Left renal pelvis (tissue), 4 donors: Measurements from ENCODE around the gene THSD7A. TPM values are rescaled to one million over a fixed set of nuclear protein-coding genes. Genes with fewer than 3 reads are reported as not detected.
"Not testable (repeated sequence)": the region's sequence is repeated elsewhere in the genome, so short reads cannot be mapped to it uniquely, and the experiment has no call there.

Source experiments
- DNase-seq, 4 donors: peaks; one replicate each; pipeline ENCODE4 v3.0.0-alpha.2; 2013; ENCODE audit warnings: low read depth in 4 of 4, low spot score in 3 of 4
- polyA plus RNA-seq, 4 donors: library from polyadenylated mRNA; unstranded; fragments of 120-200 nt; gene quantifications; one replicate each; pipeline ENCODE4 v1.2.1, GENCODE V29; 2013; ENCODE audit not compliant: insufficient read length in 4 of 4

THSD7A gene
- polyA plus RNA-seq, 4 donors: 39.1 to 87.2 (median 72.8) TPM

DNA sequence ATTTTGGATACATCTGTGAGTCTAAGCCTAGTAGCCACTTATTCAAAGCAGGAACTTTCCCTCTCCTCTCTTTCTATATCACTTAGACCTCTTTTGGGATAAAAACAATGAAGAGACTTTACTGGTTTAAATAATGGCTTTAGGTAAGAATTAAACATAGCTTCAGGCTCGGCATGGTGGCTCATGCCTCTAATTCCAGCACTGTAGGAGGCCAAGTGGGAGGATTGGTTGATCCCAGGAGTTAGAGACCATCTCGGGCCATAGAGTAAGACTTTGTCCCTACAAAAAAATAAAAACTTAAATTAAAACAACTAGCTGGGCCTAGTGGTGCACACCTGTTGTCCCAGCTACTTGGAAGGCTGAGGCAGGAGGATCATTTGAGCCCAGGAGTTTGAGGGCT lies 304.3 kb downstream of the THSD7A start:
- DNase-seq: no peak

DNA sequence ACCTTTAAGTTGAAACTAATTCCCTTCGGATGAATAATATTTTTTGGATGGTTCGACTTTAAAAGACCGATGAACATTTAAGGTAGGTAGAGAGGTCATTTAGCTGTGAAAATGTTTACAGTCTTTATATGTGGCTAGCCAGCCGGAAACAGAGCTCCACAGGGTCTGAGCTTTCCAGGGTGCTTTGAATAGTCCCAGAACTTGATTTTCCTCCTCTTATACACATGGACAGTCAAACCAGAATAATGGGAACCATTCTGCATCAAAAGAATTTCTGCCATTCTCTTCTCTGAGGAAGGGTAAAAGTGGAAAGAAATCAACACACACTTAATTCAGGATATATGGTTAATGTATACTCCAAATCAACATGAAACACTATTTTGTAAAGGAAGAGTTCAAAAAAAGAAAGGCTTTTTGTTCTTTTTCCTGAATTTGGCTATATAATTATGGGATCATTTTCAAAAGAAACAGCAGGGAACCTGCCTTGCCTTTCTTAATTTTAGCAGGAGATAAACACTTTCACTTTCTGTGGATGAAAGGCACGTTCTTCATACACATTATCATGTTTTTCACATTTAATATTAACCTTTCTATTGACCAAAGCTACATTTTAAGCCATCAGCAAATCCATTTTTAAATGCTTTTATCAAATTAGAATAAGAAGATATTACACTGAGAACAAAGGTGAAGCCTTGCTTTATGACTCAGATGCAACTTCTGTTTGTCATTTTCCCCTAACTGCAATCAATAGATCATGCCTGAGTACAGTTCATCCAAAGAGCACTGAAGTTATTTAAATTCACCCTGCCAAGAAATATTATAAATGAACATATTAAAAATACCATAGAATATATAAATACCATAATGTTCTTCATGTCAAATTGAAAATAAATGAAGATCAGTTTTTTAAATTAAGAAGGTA lies 307.3 kb downstream of the THSD7A start:
- DNase-seq: peak in 1 of 4 donors; percentile 33

DNA sequence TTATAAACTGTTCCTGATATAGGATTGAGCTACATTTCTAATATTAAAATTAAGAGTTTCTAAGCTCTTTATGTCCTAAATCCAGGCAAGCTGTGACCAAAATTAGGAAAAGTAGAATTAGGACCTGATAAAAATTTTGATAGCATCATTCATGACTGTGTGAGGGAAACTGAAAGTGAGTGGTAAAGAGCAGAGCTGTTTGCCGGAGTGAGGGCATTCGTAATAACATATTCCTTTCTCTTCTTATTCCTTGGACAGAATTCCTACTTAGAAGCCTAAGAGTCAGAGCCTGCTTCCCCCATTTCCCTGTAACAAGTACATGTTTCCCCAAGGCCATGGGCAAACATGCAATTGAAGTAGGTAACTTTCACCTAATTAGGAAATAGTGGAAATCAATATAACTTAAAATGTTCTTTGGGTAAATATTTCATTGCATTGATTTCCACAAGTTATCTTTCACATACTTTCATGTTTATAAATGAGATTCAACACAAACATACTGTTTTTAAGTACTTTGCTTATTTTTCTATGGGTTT lies 310.0 kb downstream of the THSD7A start:
- DNase-seq: not testable (repeated sequence)

DNA sequence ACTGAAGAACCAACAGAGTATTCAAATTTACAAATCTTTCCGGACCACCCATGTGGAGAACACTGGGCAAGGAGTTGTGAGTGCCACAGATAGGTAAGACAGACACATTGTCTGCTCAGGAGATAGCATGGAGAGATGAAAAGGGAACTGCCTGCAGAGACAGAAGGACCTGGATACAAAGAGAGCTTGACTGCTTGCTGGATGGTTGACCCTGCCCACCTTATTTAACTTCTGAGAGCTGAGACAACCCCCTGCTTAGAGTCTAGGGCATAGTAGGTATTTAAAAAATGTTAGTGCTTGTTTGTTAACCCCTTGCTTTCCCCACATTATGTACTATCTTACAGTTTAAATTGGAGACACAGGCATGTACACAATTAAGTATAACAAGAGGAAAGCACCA lies 314.1 kb downstream of the THSD7A start:
- no peak for DNase-seq

DNA sequence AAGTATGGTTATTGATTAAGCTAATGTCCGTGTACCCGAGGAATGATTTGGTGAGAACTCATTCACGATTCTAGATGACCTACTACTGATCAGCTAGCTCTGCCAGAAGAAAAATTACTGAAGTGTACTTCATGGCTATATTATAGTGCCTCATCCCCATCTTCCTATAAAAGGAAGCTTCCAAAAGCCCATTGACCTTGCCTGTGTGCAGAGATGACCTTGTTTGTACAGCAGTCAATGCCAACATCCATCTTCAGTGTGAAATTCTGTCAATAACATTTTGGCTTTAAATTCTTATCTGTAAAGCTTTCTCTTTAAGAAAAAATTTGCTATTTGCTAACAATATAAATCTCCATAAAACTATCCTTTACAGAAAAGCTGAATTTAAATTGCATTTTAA lies 315.7 kb downstream of the THSD7A start:
- no peak for DNase-seq

DNA sequence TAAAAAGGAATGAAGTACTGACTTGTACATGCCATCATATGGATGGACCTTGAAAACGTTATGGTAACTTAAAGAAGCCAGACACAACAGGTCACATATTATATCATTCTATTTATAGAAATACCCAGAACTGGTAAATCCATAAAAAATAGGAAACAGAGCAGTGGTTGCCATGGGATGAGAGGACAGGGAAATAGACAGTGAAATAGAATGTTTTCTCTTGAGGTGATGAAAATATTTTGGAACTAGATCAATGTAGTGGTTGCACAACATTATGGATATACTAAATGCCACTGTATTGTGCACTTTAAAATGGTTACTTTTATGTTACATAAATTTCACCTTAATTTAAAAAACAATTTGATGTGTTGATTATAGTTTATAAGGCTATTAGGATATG lies 318.5 kb downstream of the THSD7A start:
- no peak for DNase-seq

DNA sequence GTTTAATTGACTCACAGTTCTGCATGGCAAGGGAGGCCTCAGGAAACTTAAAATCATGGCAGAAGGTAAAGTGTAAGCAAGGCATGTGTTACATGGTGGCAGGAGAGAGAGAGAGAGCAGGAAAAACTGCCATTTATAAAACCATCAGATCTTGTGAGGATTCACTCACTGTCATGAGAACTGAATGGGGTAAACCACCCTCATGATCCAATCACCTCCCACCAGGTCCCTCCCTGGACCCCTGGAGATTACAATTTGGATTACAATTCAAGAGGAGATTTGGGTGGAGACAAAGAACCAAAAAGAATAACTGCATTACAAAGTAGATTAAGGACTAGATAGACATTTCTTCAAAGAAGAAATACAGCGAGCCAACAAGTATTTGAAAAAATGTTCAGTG lies 324.1 kb downstream of the THSD7A start:
- DNase-seq: no peak

DNA sequence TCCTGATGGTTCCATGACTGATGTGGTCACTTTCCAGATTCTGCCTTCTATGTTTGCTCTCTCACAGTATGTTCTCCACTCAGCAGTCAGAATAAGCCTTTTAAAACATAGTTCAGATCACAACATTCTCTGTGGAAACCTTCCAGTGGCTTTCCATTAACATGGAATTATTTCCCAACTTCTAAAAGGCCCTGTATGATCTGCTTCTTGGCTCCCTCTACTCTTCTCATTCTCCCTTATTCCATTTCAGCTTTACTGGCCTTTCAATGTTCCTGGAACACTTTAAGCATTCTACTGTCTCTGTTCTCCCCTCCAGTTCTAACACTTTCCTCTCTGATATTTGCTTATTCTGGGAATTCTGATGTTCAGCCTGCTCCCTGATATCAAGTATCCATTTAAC lies 325.6 kb downstream of the THSD7A start:
- no peak for DNase-seq

DNA sequence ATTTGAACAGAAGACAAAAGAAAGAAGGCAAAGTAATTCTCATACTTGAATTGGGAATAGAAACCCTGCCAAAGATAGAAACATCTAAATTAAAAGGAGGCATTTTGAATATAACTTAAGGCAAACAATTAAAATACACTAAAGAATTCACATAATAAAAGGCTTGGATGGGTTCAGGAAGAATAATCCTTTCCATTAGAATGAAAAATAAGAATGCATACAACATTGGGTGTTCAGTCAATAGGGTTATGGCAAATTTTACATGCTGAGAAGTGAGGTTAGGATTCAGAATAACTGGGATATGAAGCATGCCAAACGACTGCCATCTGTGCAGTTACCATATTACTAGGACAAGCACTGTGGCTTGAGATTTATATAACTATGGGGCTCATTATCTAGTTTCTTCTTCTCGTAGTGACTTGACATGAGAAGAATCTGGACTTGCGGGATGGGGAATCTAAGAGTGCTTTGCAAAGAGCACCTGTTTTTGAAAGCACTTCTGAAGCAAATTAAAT lies 326.5 kb downstream of the THSD7A start:
- DNase-seq: no peak

DNA sequence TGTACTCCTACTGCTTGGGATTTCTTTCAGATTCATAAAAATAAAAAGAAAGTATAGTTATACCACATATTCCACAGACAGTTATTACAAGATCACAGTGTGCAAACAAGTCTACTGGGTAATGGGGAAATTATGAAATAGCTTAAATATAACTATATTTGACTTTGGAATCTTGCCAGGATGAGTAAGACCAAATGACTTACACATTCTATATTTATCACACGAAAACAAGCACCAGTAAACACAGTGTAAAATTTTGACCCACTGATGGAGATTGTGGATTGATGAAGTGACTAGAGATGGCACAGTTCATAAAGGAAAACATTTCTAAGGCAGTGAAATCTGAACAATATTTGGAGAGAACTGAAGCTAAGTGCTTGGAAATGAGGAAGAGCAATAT lies 339.7 kb downstream of the THSD7A start:
- DNase-seq: no peak

DNA sequence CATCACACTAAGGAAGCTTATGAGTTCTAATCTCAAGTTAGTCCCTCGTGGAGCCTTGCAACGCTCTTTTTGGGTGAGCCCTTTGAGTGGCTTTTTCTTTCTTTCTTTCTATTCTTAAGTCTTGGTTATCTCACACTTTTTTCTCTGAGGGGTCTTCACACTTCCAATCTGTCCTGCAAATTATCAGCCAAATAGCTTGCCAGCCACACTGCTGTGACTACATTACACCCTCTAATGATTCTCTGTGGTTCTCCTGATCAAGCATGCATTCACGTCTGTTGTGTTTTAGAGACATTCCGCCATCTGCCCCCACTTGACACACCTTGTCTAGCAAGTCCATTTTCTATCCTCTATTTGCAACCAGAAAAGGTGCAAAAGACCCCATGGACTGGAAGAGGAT lies 340.2 kb downstream of the THSD7A start:
- DNase-seq: no peak

DNA sequence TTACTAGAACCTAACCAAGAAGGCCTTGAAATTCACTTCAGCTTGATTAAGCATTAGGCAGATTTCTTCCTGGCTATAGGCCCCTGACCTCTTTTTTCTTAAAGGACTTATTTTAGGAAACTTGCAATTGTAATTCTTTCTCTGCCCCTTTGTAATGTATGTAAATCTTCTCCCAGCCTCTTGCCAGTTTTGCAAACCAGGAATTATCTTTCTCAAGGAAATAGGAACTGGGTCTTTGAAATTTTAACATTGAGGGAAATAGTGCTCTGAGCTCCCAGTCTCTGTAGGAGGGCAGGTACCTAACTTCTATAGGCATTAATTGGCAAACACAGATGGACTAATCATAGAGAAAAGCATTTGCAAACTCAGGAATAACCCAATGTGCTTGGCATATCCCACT lies 342.7 kb downstream of the THSD7A start:
- DNase-seq: no peak

DNA sequence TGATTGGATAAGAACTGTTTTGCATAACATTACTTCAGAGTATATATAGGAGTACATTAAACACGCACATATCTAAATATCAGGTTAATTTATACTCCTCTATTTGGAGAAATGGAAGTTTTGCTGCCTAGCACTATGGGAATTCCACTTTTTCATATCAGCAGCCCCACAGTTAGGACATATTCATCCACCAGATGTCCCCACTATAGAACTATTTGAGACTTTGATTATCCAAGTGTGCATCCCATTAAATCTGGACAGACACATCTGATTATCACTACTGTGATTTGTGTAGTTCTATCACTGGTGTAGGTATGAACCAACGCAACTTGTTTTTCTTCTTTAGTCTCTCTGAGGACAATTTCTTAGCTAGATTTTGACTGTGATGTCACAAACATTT lies 345.7 kb downstream of the THSD7A start:
- no peak for DNase-seq

DNA sequence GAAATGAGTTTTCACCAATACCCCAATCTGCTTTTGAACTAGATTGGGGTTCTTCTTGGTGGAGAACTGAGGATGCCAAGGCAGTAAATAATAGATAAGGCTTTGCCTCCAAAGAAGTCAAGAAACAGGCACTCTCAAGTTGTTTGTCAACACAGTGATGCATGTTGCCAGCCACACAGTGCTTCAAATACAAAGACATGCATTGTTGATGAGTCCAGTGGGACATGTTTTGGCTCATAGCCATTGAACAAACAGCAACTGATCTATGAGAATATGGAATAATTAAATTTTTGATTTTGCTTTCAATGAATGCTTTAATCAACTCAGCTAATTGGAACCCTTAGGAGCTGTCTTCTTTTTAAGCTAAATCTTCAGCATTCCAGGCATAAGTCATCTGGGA lies 346.4 kb downstream of the THSD7A start:
- no peak for DNase-seq

DNA sequence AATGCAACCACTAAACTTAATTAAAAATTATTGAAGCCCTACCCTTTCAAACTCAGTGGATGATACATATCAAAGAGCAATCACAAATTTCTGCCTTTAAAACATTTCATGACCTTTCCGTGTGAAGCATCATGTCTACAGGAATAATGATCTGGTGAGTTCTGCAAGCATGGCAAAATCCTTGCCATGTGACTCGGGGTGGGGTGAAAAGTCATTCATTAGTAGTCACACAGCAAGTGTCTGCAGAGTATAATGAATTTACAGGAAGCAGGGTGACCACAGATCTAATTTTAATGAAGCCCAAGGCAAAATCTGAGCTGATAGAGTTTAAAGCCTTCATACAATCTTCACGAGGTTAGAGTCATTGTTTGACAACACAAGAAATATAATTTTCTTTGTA lies 351.9 kb downstream of the THSD7A start:
- DNase-seq: no peak

DNA sequence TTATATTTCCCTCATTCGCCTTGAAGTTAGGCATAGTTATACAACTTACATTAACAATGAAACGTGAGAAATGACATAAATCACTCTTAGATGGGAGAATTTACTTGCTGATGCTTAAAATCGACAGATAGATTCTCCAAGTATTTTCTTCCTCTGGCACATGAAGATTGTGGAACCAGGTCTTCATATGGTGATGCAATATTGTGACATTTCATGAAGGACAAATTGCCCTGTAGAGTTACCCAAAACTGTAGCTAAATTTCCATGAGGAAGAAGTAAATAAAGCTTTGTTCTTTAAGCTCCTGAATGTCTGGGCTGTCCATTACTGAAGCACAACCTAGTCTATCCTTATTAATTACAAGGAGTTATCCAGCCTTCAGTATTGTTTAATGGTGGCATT lies 353.1 kb downstream of the THSD7A start:
- DNase-seq: no peak

DNA sequence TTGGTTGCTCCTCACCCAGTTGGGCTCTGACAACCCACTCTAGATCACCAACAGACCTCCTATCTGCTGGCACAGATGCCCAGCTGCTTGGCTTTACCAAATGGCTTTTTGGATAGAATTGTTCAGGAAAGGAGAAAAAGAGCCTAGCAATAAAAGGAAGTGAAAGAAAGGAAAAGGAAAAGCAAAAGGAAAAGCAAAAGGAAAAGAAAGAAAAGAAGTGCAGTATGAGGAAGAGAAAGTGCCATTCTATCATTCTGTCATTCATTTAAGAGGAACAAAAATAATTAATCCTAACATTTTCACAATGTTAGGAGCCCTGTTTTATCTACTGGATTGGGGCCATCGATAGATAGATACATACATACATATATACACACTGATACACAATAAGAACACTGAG lies 353.6 kb downstream of the THSD7A start:
- no peak for DNase-seq

DNA sequence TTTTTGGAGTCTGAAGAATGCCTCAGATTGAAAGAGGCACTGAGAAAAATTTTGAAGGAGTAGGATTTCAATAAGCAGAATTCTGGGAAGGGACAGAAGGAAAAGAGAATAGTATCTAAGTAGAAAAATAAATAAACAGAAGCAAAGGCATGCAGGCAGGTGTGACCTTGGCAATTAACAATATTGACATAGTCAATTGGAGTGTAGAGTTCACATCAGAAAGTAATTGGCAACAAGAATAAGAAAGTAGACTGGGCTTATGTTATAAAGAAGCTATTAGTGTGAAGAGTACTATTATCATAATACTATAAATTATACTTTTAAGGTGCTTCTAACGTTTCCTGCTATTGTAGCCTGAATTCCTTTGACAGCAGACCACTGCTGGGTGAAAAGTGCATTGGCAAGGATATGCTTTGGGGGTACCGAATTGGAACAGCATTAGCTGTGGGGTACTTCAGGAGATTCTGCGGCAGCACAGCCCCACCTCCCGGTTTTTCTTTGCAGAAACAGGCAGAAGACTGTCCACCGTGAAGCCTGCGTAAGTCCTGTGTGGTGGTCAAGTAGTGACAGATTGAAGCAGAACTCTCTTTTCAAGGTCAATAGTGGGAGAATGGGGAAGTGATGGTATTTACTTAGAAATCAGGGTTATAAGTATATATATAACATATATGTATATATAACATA lies 357.0 kb downstream of the THSD7A start:
- no peak for DNase-seq

DNA sequence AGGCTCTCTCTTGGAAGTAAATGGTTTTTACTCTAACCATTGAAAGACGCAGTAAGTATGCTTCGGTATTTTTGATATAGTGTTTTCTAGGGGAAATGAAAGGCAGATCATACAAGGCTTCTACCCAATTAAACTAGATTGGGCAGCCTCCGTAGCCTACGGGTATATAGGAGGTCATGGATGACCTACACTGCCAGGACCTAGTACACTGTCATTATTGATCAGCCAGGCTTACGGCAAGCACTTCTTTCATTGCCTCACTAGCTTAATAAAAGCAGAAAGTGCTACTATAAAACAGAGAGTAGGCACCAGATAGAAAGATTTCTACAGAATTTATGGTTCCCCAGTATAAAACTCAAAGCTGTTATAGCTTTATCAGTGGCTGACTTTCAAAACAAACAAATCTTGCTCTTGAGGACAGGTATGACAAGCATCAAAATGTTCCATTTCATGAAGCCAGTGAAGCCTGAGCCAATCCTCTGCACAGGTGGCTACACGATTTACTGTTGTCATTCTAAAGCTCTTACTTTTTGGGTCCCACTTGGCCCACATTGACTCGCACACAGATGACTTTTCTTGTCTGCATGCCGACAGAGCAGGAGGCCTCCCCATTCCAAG lies 358.1 kb downstream of the THSD7A start:
- no peak for DNase-seq

DNA sequence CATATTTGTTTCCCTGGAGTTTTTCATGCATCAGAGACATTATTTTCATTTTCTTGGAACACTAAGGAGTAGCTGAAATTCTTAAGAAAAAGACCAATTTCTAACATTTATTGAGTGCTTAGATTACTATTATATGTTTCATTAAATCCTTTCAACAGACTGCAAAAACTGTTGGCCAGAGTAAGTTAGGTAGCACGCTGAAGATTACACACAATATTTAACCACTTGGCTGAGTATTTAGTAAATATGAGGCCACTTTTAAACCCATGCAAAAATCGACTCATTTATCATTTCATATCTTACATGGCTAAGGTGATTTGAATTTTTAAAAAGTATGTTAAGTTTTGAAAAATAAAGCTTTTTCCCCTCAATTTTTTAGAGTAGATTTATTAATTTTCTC lies 358.8 kb downstream of the THSD7A start:
- DNase-seq: no peak

DNA sequence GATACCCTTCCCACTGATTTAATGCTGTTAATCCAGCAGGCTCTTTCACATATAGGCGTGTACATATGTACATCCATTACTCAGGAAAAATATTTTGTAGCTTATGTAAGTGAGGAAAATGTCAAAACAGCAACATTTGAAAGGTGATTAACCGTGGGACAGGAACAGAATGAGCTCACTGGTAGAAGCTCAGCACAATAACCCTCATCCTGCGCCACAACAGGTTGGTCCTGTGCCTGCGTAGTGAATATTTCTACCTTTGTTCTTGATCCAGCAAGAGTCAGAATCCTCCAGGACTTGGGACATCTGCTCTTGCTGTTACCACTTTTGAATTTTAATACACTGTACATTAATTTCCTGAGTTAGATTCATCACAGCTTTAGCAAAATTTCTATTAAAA lies 359.4 kb downstream of the THSD7A start:
- DNase-seq: no peak
